Ishikawa (cell line): ENCODE results near the gene RTL5.

ENCODE experiments used
- CEBPB ChIP-seq: IDR thresholded peaks from 2 replicates; pipeline ENCODE4 v1.6.1; 2012
- CREB1 ChIP-seq: IDR thresholded peaks from 2 replicates; pipeline ENCODE4 v1.6.1; 2012; ENCODE audit warnings: low read depth
- EP300 ChIP-seq: IDR thresholded peaks from 2 replicates; pipeline ENCODE4 v1.6.1; 2012; ENCODE audit warnings: borderline replicate concordance
- RAD21 ChIP-seq: IDR thresholded peaks from 2 replicates; pipeline ENCODE4 v1.6.1; 2012; ENCODE audit warnings: low read depth
- TAF1 ChIP-seq: IDR thresholded peaks from 2 replicates; pipeline ENCODE4 v1.6.1; 2012; ENCODE audit warnings: low read depth, mild to moderate bottlenecking
- YY1 ChIP-seq: IDR thresholded peaks from 2 replicates; pipeline ENCODE4 v1.6.1; 2012; ENCODE audit warnings: low read depth
- TF ChIP-seq, protein P1 (sequence below): IDR thresholded peaks from 2 replicates; pipeline ENCODE4 v1.6.1; 2012
- TF ChIP-seq, protein P2 (sequence below): IDR thresholded peaks from 2 replicates; pipeline ENCODE4 v1.6.1; 2012
- TF ChIP-seq, protein P3 (sequence below): IDR thresholded peaks from 2 replicates; pipeline ENCODE4 v1.6.1; 2012; ENCODE audit warnings: low read depth, mild to moderate bottlenecking

DNA sequence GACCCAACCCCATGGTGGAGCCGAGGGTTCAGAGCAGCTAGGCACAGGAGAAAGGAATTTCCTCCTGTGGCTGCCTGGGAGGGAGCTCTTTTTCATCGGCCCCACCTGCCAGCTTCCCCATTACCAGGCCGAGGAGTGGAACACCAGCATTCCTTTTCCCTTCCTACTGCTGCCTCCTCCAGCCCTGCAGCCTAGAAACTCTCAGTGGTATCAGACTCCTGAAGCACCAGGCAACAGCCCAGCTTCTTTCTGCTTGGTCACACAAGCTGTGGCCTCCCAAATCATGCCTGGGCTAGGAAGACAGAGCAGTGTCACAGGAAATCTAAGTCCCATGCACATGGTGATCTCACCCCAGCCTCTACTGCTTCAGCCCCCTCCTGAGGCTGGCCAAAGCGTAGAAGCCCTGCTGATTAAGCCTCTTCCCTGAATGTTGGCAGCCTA, 30.1 kb downstream of the RTL5 start:
- TF ChIP-seq EP300, result no peak
- TF ChIP-seq CEBPB, result no peak
- no peak for TF ChIP-seq YY1
- TF ChIP-seq, protein P1, sequence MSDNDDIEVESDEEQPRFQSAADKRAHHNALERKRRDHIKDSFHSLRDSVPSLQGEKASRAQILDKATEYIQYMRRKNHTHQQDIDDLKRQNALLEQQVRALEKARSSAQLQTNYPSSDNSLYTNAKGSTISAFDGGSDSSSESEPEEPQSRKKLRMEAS, result no peak
- no peak for TF ChIP-seq TAF1
- TF ChIP-seq, protein P2, sequence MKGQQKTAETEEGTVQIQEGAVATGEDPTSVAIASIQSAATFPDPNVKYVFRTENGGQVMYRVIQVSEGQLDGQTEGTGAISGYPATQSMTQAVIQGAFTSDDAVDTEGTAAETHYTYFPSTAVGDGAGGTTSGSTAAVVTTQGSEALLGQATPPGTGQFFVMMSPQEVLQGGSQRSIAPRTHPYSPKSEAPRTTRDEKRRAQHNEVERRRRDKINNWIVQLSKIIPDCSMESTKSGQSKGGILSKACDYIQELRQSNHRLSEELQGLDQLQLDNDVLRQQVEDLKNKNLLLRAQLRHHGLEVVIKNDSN, result no peak
- TF ChIP-seq CREB1, result no peak
- TF ChIP-seq, protein P3, sequence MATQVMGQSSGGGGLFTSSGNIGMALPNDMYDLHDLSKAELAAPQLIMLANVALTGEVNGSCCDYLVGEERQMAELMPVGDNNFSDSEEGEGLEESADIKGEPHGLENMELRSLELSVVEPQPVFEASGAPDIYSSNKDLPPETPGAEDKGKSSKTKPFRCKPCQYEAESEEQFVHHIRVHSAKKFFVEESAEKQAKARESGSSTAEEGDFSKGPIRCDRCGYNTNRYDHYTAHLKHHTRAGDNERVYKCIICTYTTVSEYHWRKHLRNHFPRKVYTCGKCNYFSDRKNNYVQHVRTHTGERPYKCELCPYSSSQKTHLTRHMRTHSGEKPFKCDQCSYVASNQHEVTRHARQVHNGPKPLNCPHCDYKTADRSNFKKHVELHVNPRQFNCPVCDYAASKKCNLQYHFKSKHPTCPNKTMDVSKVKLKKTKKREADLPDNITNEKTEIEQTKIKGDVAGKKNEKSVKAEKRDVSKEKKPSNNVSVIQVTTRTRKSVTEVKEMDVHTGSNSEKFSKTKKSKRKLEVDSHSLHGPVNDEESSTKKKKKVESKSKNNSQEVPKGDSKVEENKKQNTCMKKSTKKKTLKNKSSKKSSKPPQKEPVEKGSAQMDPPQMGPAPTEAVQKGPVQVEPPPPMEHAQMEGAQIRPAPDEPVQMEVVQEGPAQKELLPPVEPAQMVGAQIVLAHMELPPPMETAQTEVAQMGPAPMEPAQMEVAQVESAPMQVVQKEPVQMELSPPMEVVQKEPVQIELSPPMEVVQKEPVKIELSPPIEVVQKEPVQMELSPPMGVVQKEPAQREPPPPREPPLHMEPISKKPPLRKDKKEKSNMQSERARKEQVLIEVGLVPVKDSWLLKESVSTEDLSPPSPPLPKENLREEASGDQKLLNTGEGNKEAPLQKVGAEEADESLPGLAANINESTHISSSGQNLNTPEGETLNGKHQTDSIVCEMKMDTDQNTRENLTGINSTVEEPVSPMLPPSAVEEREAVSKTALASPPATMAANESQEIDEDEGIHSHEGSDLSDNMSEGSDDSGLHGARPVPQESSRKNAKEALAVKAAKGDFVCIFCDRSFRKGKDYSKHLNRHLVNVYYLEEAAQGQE, result no peak
- TF ChIP-seq RAD21, result no peak
